NCI-H1092 (cell line): ENCODE results near the gene SUPT3H.
"Not testable (repeated sequence)": the region's sequence is repeated elsewhere in the genome, so short reads cannot be mapped to it uniquely, and the experiment has no call there.

Source experiments
- DNase-seq: peaks from one replicate; lab custom pipeline; 2025; lab: John Stamatoyannopoulos, UW

Gene SUPT3H

DNA sequence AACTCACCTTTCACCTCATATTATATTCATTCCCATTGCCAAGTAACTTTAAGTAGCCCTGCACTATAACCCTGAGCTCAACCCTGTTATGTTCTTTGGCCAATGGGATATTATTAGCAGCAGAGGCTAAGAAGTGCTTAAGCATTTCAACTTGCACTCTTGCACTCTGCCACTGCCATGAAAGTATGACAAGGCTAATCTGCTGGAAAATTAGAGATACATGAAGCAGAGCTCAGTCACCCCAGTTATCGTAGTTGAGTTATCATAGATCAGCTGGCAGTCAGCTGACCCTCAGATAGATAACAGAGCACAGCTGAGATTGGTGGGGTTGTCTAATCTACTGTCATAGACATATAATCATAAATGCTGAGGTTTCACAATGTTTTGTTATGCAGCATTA lies 259.0 kb downstream of the SUPT3H start:
- DNase-seq: no peak

DNA sequence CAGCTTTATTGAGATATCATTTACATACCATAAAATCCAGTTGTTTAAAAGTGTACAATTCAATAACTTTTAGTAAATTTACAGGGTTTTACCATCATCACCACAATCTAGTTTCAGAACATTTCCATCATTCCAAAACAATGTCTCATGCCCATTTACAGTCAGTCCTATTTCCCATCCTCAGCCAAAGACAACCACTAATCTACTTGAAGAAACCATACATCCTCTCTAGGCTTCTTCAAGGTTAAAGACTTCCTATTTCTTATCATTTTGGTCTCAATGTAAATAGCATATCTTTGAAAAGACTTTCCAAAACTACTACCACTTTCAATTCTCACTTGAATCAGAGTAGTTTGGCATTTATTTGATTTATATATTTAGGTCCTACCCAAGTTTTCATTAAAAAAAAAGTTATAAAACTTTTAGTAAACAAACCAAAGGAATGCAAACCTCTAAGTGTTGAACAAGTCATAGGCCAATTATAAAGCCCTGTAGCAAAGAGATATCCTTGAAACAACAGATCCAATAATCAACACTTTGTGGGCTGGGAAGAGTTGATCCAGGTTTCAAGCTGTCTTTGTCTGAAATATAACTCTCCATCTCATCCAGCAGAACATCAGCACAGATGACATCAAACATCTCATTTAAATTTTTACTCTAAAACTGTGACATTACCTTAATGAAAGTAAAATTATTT lies 260.9 kb downstream of the SUPT3H start:
- no peak for DNase-seq

DNA sequence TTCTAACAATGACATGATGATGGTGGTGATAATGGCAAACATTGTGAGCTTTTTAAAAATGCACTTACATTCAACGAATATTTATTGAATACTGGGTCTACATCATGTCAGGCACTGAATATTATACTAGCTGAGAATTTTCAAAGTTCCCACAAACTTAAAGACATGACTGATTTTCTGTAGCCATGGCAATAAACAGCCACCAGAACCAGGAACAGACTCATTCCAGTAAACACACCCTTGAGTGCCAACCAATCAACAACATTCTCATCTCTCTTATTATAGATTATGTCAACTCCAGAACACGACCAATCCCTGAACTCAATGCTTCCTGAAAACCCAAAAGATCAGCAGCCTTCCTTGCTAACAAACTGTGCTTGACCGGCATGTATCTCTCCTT lies 262.0 kb downstream of the SUPT3H start:
- no peak for DNase-seq

DNA sequence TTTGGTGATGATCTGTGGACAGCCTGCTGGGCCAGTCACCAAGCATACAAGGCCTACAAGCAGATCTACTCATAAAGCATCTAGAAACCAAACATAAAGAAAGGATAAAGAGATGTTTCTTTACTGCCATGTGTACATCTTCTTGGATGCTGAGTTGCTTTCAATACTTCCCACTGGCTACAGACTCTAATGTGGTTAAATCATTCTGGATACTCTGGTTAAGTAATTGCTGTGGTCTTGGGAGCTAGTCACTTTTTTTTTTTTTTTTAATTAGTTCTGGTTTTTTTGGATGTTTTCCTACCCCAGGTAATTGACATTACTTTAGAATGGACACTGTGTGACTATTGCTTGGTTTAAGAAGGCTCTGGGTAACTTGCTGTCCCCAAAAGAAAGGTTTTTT lies 265.0 kb downstream of the SUPT3H start:
- DNase-seq: no peak

DNA sequence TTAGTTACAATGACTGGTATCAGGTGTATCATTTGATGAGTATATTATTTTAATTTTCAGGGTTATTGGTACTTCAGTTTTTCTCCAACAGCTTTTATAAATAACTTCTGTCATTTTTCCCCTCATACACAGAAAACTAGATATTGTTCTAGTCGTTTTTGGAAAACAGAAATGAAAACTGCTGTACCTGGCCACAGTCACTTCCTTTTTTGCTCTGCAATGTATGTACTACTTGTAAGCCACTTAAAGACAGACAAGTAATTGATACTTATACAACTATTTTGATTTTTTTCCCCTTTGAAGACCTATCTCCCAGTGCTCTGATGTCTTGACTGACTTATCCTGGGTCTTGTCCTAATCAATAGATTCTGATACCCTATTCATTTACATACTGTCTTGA lies 268.2 kb downstream of the SUPT3H start:
- no peak for DNase-seq

DNA sequence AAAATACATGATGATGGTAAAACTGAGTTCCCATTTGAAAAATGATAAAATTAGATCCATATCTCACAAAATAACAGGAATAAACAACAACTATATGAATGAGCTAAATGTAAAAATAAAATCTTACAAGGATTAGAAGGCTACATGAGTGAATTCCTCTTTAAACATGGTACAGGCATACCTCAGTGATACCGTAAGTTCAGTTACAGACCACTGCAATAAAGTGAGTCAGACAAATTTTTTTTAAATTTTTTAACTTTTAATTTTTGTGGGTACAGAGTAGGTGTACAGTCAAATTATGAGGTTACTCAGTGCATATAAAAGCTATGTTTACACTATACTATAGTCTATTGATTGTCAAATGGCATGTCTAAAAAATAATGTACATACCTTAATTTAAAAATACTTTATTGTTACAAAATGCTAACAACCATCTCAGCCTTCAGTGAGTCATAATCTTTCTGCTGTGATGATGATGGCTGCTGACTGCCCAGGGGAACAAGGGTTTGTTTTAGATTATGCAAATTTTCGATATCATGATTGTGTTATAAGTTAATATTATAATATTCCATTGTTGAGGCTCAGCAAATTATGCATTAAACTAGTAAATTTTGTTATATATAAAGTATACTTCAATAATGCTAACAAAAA lies 272.4 kb downstream of the SUPT3H start:
- DNase-seq: no peak

DNA sequence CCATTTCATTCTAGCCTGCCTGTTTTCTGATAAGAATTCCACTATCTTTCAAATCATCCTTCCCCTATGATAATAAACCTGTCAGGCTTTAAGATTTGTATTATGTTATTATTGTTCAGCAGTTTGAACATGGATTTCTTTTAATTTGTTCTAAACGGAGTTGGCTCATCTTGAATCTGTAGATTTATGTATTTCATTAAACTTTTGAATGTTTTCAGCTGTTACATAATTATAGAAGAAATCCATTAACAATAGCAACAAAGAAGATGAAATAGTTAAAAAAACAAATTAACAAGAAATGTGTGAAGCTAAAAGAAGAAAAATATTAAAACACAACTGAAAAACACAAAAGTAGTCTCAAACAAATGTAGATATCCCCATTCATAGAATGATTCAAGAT lies 273.3 kb downstream of the SUPT3H start:
- no peak for DNase-seq

DNA sequence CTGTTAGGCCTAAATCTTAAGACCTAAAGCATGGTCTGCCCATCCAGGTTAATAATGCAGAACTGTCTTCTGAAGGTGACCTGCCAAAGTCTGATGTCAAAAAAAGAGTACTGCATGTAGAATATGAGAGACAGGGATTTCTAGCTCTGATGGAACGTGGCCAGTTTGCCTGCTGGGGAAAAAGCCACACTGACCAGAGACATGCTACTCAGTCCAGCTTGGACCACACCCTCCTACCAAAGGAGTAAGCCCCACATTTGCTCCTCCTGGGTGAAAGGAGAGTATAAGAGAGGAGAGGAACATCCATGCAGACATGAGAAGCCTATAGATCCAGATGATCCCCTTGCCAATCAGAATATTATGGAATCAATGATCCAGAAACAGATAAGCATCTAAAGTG lies 279.5 kb downstream of the SUPT3H start:
- no peak for DNase-seq

DNA sequence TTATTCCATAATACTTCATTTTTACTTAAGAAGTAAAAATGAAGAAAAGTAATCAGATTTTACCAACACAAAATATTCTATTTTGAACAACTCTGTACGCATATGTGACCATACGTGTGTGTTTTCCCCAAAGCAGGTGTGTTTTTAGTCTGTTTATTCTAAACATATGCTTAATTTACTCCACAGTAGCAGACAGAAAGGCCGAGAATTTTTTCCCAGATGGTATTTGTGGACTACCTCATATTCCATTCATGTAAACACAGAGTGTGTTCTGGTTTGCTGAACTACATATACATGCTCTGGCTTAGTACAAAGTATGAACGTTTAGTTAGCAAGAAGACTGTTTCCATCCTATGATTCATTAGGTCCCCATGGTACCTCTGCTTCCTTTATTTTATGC lies 282.9 kb downstream of the SUPT3H start:
- no peak for DNase-seq

DNA sequence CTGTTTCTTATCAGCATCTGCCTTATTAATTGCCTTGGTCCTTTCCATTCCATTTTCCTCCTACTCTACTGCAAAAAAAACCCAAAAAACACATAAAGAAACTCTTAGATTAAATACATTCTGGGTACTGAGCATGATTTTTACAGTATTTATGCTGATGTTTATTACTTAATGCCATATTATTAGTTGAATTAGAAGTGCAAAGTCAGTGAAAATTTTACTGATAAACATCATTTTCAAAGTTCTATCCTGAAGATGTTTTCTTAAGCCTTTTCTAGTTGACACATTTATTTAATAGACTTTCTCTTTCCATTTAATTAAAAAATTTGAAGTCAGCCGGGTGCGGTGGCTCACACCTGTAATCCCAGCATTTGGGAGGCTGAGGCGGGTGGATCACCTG lies 285.6 kb downstream of the SUPT3H start:
- no peak for DNase-seq

DNA sequence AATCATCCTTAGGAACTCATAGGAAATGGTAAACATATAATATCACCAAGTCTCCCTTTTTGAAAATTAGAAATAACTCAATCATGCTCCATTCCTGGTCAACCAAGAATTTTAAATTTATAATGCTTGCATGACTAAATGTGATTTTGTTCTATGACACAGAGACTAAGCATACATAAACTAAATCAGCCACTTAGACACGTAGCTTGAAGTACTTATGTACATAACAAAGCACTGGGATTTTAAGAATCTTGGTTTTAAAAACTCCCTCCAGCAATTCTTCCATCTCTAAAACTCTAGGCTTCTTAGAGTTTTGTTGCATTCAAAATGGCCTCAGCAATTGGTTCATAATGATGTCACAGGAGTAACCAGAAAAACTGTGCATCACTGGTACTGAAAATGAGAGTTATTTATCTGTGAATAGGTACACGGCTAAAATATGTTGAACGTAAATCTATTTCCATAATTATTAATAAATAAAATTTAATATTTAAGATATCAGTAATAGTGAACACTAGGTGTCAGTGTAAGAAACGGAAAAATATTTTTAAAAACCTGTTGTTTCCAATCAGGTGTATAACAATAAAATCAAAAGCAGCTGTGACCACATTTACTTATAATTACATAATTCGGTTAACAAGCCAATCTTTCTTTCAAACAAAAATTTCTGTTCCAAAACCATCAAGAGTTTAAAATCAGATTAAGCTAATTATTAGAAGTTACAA lies 291.2 kb downstream of the SUPT3H start:
- DNase-seq: no peak

DNA sequence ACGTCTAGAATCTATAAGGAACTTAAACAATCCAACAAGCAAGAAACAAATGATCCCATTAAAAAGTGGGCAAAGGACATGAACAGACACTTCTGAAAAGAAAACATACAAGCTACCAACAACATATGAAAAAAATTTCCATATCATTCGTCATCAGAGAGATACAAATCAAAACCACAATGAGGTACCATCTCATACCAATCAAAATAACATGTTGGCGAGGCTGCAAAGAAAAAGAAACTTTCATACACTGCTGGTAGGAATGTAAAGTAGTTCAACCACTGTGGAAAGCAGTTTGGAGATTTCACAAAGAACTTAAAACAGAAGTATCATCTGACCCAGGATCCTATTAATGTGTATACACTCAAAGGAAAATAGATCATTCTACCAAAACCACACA lies 293.5 kb downstream of the SUPT3H start:
- no peak for DNase-seq

DNA sequence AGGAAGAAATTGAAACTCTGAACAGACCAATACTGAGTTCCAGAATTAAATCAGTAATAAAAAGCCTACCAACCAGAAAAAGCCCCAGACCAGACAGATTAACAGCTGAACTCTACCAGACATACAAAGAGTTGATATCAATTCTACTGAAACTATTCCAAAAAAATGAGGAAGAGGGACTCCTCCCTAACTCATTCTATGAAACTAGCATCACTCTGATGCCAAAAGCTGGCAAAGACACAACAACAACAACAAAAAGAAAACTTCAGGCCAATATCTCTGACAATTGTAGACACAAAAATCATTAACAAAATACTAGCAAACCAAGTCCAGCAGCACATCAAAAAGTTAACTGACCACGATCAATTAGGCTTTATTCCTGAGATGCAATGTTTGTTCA lies 295.6 kb downstream of the SUPT3H start:
- DNase-seq: no peak

DNA sequence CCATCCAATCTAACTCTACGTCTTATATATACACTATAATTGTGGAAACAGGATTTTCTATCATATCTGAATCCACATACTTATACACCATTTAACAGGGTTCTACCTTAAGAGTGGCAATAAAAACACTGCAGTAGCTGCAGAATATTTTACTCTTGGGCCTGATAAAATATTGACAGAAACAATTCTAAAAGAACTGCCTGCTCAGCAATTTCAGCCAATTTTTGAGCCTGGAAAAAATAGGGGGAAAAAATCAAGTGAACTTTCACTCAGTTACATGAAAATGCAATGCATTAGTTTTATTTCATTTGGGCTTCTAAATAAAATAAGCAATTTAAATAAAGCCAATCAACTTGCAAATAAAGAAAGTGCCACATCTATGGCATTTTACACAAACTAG lies 296.1 kb downstream of the SUPT3H start:
- DNase-seq: no peak

DNA sequence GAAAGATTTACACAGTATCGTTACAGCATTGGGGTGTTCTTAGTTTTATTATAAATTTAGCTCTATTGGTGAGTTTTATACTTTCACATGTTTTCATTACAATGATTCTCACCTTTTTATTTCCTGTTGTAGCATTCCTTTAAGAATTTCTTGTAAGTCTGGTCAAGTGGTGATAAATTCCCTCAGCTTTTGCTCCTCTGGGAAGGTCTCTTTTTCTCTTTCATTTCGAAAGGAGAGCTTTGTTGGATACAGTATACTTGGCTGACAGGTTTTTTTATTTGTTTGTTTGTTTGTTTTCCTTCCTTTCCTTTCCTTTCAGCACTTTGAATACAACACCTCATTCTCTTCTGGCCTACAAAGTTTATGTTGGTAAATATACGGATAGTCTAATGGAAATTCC lies 299.3 kb downstream of the SUPT3H start:
- no peak for DNase-seq

DNA sequence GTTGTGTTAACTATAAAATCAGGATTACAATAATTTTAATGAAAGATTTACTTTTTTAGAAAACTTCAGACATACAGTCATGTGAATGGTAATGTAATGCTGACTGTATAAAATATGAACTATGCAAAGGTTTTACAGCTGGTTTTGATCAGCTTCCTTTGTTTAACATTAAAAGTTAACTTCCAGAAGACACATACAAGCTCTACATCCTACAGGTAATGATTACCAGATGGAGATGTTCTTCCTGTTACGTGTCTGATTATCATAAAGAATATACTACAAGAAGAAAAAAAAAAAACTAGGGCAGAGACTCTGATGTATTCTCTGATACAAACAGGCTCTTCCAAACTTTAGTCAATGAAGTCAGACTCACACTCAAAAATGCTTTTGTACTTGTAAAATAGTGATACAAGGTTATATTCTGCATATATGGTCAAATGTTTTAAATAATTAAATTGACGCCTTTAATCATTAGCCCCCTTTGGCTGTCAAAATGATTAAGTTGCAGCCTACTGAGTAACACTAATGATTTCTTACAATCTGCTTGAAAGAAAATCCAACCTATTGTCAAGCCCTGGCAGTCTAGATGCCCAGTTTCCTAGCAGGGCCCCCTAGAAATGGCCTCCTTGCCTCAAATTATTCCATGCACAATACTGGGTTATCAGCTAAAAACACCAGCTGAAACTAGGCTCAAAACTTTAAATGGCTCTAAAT lies 301.4 kb downstream of the SUPT3H start:
- no peak for DNase-seq

DNA sequence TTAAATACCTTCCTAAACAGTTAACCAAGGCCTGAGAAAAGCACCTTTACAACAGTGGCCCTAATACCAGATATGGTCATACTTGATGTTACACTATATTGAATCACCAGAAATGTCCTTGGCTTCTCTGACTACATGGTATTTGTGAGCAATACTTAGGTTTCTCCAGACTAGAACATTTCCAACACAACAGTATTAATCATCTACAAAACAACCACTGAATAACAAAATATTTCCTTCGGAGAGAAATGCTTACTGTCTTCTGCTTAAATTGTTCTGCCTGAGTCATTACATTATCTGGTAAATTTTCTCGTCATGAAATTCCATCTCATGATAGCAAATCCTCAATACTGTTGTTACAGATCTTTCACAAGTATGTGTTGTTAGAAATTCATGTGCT lies 302.5 kb downstream of the SUPT3H start:
- no peak for DNase-seq

DNA sequence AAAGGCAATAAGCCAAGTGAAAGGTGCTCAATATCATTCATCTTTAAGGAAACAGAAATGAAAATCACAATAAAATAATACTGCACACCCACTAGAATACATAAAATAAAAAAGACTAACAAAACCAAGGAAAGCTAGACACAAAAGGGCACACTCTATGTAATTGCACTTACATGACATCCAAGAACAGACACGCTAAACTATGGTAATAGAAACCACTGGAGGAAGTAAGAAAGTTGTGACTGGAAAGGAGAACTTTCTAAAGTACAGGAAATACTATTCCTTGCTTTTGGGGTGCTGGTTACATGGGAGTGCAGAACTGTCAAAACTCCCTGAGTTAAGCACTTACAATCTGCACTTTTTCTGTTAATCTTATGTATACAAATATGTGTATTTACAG lies 303.3 kb downstream of the SUPT3H start:
- DNase-seq: no peak

DNA sequence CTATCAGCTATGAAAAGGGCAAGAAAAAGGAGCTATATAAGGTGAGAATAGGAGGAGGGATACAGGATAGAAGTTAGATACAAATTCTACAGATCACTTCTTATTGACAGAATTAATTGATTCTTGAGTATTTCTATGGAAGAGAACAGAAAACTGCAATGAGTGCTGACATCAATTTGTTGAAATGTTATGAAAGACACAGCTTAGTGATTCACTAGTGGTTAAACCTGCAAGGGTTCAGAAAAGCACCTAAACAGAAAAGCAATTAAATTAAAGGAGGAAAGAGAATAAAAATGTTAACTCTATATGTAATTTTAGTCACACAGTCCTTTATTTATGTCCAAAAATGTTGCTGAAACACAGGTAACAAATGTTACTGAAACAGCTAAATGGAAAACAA lies 304.0 kb downstream of the SUPT3H start:
- DNase-seq: no peak

DNA sequence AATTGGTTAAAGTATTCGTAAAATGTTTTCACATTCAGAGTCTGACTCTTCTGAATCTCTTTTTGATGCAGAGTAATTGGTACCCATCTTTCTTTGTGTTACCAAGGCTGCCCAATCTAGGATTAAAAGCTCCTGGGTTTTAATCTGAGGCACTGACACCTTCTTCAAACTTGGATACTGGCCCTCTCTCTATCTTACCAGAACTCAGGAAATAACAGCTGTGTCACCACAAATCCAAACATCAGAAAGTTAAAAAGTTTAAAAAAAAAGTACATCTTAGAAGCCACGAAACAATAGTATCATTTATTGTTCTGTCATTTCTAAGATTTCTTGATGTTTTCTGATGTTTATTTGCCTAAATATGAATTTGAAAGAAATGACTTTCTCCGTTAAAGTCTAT lies 305.1 kb downstream of the SUPT3H start:
- DNase-seq: no peak

DNA sequence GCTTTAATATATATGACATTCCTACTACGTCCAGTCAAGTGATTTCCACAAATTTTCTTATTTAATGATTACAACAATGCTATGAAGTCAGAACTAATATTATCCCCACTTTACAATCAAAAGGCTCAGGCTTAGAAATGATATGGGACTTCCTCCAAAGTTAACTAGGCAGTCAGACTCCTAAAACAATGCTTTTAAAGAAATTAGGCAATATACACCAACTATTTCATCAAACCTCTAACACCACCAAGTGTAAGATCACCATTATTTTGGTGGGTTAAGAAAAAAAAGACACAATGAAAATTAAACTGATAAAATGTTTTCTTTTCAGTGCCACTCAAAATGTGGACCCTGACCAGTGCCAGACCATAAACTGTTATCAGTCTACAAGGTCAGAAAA lies 305.7 kb downstream of the SUPT3H start:
- no peak for DNase-seq

DNA sequence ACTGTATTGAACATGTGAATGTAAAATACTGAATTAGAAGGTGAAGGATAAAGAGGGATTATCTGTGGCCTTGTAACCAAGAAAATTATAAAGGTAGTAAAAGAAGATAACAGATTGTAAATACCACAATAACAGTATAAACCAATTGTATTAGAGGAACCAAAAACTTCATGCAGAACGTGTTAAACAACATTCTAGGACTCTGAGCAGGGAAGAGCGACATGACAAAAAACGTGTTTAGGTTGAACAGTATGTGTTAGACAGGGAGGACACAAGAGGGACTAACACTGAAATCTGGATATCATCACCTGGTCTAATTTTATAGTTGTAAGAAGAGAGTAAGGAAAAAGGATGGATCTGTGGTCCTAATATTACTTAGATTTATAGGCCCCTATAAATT lies 308.6 kb downstream of the SUPT3H start:
- DNase-seq: no peak

DNA sequence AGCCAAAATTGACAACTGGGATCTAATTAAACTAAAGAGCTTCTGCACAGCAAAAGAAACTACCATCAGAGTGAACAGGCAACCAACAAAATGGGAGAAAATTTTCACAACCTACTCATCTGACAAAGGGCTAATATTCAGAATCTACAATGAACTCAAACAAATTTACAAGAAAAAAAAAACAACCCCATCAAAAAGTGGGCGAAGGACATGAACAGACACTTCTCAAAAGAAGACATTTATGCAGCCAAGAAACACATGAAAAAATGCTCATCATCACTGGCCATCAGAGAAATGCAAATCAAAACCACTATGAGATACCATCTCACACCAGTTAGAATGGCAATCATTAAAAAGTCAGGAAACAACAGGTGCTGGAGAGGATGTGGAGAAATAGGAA lies 310.3 kb downstream of the SUPT3H start:
- DNase-seq: not testable (repeated sequence)
